ENCODE data around the gene GAGE12J. TPM values are rescaled to one million over a fixed set of nuclear protein-coding genes. Genes with fewer than 3 reads are reported as not detected.

GAGE12J gene
- total RNA-seq, 1 experiment from 2014 or later = not detected

- Histone ChIP-seq H3K23me2 (ENCODE audit: insufficient read length, low read depth, low read length, poor library complexity, severe bottlenecking) (no peaks in the 10 kb centered on the region), H2BK5ac (ENCODE audit: insufficient read length, low read length) (no peak overlapping the region), H2BK15ac (ENCODE audit: low read depth, low read length) (no peak overlapping the region), H3K79me2 (ENCODE audit: insufficient read depth, low read length) (no peaks in the 10 kb centered on the region), H3K27ac (ENCODE audit: insufficient read length, low read depth, low read length) (no peak overlapping the region), H2BK120ac (ENCODE audit: low read depth, low read length, poor library complexity, severe bottlenecking) (no peak overlapping the region), H3T11ph (ENCODE audit: low read length) (no peak overlapping the region), H4K8ac (replicated peaks; ENCODE audit: insufficient read length, low read depth, low read length) (no peak overlapping the region), H4K91ac (ENCODE audit: insufficient read length, low read depth, low read length) (no peak overlapping the region), H2AFZ (ENCODE audit: low read length) (no peak overlapping the region), H3K4me1 (ENCODE audit: insufficient read depth, low read length) (no peaks in the 10 kb centered on the region), H3K4ac (ENCODE audit: low read depth, low read length) (no peak overlapping the region), H3K79me1 (ENCODE audit: insufficient read depth, low read depth, low read length, poor library complexity, severe bottlenecking) (no peaks in the 10 kb centered on the region), H3K14ac (ENCODE audit: insufficient read depth, low read length) (no peak overlapping the region), H3K56ac (ENCODE audit: insufficient read length, low read depth, low read length) (no peak overlapping the region), H3K4me2 (ENCODE audit: insufficient read depth, insufficient read length, low read length) (no peak overlapping the region), H2BK12ac (ENCODE audit: insufficient read length, low read depth, low read length) (no peak overlapping the region), H4K20me1 (ENCODE audit: control insufficient read depth, insufficient read depth, insufficient read length) (no peaks in the 10 kb centered on the region), H3K27me3 (ENCODE audit: insufficient read depth, low read length) (no peaks in the 10 kb centered on the region), H3K18ac (ENCODE audit: insufficient read length, low read depth, low read length) (no peak overlapping the region), H3K9me3 (ENCODE audit: control insufficient read depth, low read depth, low read length) (peaks cover 28% of the 10 kb centered on the region), H2BK20ac (ENCODE audit: low read depth, low read length, poor library complexity, severe bottlenecking) (no peak overlapping the region), H3K9ac (ENCODE audit: extremely low read depth, insufficient read length, low read length) (no peak overlapping the region), H2AK5ac (ENCODE audit: insufficient read length, low read length) (no peak overlapping the region), H4K5ac (ENCODE audit: insufficient read length, low read depth, low read length) (no peak overlapping the region), H3K23ac (ENCODE audit: insufficient read length, low read depth, low read length) (no peak overlapping the region)
- H3K27ac Mint-ChIP-seq = 0 out of 7 replicates have a peak overlapping the region, but pooled peaks of 1 of the 3 experiments have one; percentile 67
- peaks cover 62 to 84% of the 10 kb centered on the region in 2 experiments for H3K9me3 Mint-ChIP-seq
- H3K36me3 Mint-ChIP-seq (ENCODE audit: insufficient read depth in 1 of 3, low read depth in 3 of 3) = peaks cover 0 to 2% (median 1%) of the 10 kb centered on the region in 3 experiments; a peak in 5 of 7 replicates
- DNase-seq = peak; percentile 78
- peak; percentile 70 for TF ChIP-seq CTCF (conservative IDR thresholded peaks at IDR 0.05)
- peaks cover 2% of the 10 kb centered on the region for H3K27me3 Mint-ChIP-seq (ENCODE audit: low read depth)
- WGBS (ENCODE audit: extremely low coverage, insufficient read length, low lambda C conversion rate) = no CpG with 5 or more reads among the region's 11 CpGs
- peaks cover 5 to 6% of the 10 kb centered on the region in 2 experiments for H3K4me1 Mint-ChIP-seq
- H3K4me3 Mint-ChIP-seq = peak overlapping the region in 1 of 2 experiments; percentile 26; a peak in 1 of 5 replicates
These were observed 30.1 kb upstream of the GAGE12J start for GRCh38 chrX:49291615-49292337.
